ENCODE data around the gene SIT1.

DNA sequence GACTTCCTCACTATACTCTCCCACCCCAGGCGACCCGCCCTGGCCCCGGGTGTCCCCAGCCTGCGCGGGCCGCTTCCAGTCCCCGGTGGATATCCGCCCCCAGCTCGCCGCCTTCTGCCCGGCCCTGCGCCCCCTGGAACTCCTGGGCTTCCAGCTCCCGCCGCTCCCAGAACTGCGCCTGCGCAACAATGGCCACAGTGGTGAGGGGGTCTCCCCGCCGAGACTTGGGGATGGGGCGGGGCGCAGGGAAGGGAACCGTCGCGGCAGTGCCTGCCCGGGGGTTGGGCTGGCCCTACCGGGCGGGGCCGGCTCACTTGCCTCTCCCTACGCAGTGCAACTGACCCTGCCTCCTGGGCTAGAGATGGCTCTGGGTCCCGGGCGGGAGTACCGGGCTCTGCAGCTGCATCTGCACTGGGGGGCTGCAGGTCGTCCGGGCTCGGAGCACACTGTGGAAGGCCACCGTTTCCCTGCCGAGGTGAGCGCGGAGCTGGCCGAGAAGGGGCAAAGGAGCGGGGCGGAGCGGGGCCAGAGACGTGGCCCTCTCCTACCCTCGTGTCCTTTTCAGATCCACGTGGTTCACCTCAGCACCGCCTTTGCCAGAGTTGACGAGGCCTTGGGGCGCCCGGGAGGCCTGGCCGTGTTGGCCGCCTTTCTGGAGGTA is 25.1 kb upstream of the SIT1 start:
- TF ChIP-seq EZH2 (IDR thresholded peaks at IDR 0.05; ENCODE audit: insufficient read depth, low read length): no peak
- TF ChIP-seq, protein P1, sequence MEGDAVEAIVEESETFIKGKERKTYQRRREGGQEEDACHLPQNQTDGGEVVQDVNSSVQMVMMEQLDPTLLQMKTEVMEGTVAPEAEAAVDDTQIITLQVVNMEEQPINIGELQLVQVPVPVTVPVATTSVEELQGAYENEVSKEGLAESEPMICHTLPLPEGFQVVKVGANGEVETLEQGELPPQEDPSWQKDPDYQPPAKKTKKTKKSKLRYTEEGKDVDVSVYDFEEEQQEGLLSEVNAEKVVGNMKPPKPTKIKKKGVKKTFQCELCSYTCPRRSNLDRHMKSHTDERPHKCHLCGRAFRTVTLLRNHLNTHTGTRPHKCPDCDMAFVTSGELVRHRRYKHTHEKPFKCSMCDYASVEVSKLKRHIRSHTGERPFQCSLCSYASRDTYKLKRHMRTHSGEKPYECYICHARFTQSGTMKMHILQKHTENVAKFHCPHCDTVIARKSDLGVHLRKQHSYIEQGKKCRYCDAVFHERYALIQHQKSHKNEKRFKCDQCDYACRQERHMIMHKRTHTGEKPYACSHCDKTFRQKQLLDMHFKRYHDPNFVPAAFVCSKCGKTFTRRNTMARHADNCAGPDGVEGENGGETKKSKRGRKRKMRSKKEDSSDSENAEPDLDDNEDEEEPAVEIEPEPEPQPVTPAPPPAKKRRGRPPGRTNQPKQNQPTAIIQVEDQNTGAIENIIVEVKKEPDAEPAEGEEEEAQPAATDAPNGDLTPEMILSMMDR (IDR thresholded peaks at IDR 0.05; ENCODE audit: insufficient read depth, low read depth, low read length): no peak

Measured in astrocyte (in vitro differentiated cells and primary cell).